ENCODE results near the gene RTEL1.

DNA sequence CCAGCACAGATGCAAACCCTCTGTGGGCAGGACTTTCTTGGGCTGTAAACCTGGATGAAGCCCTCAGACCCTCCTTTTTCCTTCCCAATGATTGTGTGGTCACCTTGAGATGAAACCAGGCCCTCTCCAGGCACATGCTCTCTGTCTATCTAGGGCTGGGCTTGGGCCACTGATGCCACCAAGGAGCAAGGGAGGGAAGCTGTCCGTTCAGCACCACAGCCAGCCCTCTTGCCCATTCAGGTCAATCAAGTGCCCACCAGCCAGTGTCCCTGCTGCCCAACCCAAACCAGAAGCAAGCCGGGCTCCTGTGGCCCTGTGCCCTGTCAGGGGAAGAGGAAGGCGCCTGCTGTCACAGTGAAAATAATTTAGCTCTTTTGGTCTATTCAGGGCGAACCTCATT is 12.9 kb upstream of the RTEL1 start:
- TF ChIP-seq POLR2A (IDR thresholded peaks at IDR 0.05; ENCODE audit: borderline replicate concordance, extremely low read depth, insufficient read depth, insufficient read length): no peak
- TF ChIP-seq, protein P1, sequence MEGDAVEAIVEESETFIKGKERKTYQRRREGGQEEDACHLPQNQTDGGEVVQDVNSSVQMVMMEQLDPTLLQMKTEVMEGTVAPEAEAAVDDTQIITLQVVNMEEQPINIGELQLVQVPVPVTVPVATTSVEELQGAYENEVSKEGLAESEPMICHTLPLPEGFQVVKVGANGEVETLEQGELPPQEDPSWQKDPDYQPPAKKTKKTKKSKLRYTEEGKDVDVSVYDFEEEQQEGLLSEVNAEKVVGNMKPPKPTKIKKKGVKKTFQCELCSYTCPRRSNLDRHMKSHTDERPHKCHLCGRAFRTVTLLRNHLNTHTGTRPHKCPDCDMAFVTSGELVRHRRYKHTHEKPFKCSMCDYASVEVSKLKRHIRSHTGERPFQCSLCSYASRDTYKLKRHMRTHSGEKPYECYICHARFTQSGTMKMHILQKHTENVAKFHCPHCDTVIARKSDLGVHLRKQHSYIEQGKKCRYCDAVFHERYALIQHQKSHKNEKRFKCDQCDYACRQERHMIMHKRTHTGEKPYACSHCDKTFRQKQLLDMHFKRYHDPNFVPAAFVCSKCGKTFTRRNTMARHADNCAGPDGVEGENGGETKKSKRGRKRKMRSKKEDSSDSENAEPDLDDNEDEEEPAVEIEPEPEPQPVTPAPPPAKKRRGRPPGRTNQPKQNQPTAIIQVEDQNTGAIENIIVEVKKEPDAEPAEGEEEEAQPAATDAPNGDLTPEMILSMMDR (IDR thresholded peaks at IDR 0.05 in 2 of 3, conservative IDR thresholded peaks at IDR 0.05 in 1 of 3; ENCODE audit: borderline replicate concordance in 1 of 3, insufficient read depth in 1 of 3, low read depth in 2 of 3, low read length in 2 of 3): no peak
- no peak for TF ChIP-seq EZH2 (IDR thresholded peaks at IDR 0.05)
- TF ChIP-seq FOSL1 (IDR thresholded peaks at IDR 0.05; ENCODE audit: low read depth): no peak
- no peak for TF ChIP-seq RAD21 (IDR thresholded peaks at IDR 0.05; ENCODE audit: low read depth)
- TF ChIP-seq POLR2AphosphoS5 (IDR thresholded peaks at IDR 0.05; ENCODE audit: low read depth, low read length): no peak
- TF ChIP-seq MAX (IDR thresholded peaks at IDR 0.05): no peak
- TF ChIP-seq JUND (IDR thresholded peaks at IDR 0.05): no peak
- TF ChIP-seq ELF1 (IDR thresholded peaks at IDR 0.05; ENCODE audit: borderline replicate concordance, low read depth): no peak
- TF ChIP-seq ATF3 (IDR thresholded peaks at IDR 0.05): no peak
- TF ChIP-seq ZNF274 (IDR thresholded peaks at IDR 0.05; ENCODE audit: low read depth, low read length): no peak
- no peak for TF ChIP-seq SRF (IDR thresholded peaks at IDR 0.05; ENCODE audit: low read depth)
- TF ChIP-seq YY1 (IDR thresholded peaks at IDR 0.05; ENCODE audit: extremely low read depth, insufficient replicate concordance, low read depth, low read length): no peak

Measured in HCT116 (cell line).